GM19468 (cell line): Measurements from ENCODE around the gene NFU1.
A peak's percentile ranks its signal among the peaks of the same experiment; 100 is the strongest.

Source experiments
- ATAC-seq: cut with Tn5 transposase; IDR thresholded peaks from one replicate; pipeline ENCODE4 v1.9.1; 2021; ENCODE audit warnings: mild to moderate bottlenecking, moderate library complexity, moderate number of reproducible peaks; ENCODE audit not compliant: unreplicated experiment; ENCODE audit errors: extremely low read depth

The NFU1 gene

DNA sequence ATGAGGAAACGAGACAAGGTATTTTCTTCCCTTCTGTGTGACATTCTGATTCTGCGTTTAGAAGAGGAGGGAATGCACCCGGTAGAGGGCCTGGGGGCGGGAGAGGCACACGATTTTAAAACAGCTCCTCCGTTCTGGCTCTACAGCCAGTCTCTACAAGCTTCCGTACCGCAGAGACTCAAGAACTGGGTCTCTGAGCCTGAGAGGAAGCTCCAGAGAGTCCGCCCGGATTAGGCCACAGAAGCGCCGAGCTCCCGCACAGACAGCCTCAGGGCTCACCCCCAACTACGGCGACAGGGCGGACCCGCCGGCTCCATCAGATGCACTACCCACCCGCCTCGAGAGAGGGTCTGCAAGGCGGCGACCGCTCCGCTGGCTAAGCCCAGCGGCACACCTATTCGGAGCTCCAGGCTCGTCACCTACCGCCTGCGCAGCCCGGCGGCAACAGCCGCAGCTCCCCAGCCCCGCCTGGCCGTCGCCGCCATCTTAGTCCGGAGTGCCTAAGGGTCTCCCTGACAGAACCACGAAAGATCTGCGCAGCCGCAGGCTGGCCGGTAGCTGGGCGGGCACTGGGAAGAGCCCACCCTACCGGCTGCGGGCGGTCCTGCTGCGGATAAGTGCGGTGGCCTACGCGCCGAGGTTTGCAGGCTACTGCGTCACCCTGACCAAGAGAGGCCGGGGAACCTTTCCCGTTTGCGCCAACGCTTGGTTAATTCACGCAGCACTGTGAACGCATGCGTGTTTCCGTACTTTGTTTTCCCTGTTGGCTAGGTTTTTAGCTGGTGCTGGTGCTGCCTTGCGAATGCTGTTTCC is at the start of gene NFU1:
TSS of gene NFU1 (minus strand) at position 498 of the 813 bp plus-strand sequence. CDS start at position 485, 13 bp downstream.
- peak; percentile 91 for ATAC-seq

DNA sequence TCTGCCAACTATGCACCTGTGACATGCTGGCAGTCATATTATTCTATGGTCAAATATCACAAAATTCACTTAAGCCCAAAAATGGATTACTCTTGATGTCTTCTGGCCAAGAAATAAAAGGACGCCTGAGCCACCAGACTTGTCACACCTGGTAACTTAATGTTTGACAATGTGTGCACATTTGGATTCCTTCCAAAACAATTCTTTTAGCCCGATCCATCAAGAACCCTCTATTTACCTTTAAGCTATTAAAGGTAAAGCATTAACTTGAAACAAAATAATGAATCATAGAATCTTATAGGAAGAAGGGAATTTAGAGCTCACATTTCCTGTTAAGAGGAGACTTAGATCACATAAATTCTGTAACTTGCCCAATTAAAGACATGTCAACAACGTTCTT is 46.5 kb upstream of the NFU1 start:
- ATAC-seq: no peak

DNA sequence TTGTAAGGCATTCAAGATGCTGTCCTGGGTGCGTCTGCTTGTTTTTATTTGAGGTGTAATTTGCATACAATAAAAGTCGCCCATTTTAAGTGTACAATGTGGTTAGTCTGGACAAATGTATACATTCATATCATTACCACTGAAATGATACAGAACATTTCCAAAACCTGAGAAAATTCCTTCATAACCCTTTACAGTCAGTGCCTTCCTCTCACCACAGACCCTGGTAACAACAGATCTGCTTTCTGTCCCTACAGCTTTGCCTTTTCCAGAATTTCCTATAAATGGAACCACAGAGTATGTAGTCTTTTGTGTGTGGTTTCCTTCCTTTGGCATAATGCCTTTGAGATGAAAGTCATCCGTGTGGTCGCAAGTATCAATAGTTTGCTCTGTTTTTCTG is 45.8 kb upstream of the NFU1 start:
- no peak for ATAC-seq

DNA sequence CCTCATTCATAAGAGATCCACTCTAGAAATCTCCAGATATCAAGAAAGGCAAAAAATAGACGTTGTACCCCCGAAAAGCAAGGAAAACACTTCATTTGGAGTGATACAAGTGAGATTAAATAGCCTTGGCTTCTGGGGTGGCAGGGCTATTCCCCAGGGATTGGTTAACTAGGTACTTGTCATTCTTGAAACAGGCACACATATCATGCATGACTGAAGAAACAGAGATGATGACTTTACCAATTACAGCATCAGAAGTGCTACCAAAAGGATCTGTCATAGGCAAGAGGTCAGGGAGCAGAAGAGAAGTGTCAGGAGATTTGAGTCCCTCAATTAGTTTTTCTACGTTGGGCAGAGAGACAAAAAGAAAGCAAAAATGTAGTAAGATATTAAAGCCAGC is 45.2 kb upstream of the NFU1 start:
- ATAC-seq: no peak

DNA sequence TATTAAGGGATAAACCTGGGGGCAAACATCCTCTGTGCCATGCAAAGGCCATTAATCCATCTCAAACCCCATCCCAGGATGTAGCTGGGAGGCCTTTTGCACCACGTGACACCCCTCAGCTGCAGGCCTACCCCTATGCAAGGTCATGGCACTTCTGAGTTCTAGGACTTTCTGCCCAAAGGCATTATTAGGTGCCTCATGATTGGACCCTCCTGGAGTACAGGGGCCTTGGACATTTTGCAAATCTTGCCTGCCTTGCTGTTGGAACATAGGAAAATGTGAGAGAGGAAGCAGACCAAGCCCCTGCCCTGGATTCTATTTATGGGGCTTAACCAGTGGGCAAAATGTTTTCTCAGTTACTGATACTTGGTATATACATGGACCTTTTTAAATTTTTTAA is 44.2 kb upstream of the NFU1 start:
- no peak for ATAC-seq

DNA sequence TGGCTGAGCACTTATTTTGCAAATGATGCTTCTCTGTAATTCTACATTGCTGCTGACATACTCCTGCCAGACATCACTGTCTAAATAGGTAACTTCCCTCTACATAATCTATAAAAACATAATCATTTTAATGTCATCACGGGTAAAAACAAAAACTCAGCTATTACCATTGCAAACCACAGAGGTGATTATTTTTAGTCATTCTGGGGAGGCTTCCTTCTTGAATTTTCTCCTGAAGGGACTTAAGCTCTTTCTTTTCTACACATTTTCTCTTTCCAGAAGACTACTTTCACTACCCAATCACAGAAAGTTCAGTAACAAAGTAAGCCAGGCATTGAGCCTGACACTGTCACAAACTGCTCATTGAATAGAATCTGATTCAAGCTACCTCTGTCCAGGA is 40.4 kb upstream of the NFU1 start:
- ATAC-seq: no peak

DNA sequence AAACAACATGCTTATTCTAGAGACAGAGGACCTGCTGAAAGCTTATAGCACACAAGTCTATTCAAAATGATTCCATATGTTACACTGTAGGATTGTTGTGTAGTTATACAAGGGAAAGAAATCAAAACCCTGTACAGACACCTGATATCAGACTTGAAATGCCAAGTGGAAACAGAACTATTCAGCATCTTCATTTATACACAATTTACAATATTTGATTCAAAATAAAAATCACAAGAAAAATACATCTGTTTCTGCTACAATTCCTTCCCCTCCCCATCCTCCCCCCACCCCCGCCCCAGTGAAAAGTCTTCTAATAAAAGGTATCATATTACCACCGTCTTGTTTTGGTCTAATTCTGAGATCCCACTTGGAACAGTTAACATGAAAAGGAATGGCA is 37.5 kb upstream of the NFU1 start:
- ATAC-seq: no peak

DNA sequence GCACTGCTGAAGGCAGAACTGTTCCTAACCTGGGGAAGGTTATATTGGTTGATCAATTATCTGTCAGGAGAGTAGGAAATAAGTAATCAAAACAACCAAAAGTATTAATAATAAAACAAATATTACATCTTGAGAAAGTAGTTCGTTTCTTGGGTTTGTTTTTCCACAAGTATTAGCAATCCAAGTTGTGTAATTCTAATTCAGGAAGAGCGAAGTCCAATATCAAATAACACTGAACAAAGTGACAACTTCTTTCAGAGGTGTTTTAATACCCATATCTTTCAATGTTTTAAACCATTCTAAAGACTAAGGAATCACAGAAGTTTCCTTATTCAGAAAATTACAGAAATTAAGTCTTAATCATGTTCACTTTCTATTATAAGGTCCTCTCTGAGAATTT is 34.6 kb upstream of the NFU1 start:
- no peak for ATAC-seq

DNA sequence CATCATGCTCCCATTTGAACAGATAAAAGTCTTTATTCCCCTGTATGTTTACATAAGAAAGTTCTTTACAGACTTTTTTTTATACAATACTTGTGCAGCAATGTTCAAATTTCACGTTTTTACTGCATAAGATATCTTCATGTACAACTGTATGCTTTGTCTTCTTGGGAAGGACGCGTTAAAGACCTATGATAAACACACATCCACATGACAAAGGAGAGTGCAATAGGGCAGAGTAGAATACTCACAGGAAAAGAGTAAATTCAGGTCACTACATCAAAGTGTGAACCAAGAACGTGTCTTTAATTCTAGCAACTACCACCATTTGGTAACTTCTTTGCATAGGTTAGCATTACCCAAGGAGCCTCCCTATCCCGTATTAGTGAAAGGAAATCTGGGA is 33.7 kb upstream of the NFU1 start:
- ATAC-seq: no peak

DNA sequence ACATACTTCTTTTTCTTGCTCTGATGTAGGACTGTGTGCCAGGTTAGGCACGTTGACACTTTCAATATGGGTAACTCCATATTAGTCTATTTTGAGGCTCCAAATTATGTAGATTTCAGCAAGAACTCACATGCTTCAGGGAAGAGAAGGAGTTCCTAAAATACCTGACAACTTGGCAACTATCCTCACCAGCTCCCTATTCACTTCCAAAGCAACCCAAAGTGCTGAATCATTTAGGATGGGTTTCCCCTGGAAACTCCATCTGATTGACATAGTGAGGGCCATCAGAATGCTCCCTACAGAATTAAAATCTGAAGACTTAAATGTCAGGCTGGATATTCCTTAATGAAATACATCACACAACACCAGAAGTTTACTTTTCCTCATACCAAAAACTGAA is 32.5 kb upstream of the NFU1 start:
- ATAC-seq: no peak

DNA sequence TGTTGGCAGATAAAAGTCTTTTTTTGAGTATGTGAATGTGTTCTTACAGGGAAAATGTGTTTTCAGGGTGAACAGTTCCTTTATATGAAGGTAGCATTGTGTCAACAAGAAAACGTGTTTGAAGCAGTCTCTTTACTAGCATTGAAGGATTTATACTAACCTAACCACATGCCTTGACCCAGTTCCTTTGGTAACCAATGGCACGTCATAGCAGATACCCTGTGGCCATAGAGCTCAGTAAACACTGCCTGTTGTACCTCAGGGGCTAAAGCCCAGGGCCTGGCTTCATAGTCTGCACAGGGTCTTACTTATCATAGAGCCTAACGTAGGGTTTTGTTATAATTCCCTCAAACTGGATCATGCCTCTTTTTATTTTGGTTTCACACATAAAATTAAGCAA is 32.1 kb upstream of the NFU1 start:
- no peak for ATAC-seq

DNA sequence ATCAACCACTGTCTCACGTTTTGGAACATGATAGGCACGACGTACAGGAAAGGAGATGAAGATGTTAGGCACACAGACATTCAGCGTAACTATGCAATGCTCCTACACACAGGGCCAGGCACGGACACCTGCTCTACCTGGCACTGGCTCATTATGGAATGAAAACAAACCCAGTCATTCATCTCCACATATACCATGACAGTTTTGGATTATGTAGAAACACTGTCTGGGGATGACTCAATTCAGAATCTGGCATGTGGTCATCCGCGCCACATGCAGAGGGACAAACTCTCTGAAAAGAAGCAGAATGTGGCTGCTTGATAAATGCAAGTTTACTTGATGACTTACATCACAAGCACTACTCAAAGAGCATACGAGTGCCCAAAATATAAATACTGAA is 29.5 kb upstream of the NFU1 start:
- ATAC-seq: no peak

DNA sequence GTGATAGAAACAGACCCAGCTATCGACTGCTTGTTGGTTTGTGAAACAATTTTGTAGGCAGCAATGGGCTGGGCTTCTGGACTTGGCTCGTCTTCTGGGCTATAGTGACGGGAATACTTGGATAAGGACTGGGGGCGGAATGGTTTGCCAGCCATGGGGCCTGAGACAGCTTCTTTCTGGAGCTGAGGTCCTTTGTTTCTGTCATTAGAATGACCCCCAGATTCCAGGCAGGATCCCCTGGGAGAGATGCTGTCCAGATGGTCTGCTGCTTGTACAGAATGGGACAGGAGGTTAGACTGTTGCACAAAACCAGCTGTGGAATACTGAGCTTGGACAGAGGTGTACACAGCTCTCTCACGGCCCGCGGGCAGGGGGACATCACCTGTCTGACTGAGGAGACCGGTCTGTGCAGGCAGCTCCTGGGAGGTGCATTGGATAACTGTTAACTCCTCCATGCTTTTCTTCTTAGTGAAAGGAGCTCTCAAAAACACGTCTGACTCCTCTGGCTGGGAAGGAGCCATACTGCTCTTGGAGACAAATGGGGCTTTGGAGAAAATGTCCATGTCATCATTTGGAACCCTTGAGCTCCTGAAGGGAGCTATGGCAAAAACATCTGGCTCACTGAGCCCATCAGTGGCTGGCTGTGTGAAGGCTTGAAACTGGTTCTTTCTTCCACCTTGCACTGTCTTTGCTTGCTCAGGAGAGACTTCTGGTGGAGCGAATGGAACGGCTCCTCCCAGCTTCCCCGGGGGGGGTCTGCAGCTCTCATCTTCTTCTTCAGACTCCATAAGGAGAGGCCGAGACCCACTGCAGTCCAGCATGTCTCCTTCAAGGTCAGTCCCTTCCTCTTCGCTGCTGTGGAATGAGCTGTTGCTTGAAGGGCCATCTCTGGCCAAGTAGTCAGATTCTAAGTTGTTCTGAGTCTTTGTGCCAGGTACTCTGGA is 28.6 kb upstream of the NFU1 start:
- no peak for ATAC-seq

DNA sequence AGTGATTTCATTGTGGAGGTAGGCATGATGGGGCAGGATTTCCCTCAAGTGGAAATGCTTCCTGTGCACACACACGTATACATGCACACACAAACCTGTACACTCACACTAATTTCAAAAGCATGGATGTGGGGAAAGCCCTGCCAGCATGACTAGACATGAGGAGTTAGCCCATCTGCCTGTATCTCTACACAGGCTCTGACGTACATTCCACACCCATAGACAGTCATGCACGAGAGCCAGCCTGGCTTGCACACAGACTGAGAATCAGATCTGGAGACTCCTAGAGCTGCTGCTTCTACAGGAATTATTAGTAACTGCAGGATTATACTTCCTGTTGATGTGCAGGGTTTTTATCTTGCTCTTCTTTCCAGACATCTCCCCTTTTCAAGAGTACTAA is 27.3 kb upstream of the NFU1 start:
- ATAC-seq: no peak

DNA sequence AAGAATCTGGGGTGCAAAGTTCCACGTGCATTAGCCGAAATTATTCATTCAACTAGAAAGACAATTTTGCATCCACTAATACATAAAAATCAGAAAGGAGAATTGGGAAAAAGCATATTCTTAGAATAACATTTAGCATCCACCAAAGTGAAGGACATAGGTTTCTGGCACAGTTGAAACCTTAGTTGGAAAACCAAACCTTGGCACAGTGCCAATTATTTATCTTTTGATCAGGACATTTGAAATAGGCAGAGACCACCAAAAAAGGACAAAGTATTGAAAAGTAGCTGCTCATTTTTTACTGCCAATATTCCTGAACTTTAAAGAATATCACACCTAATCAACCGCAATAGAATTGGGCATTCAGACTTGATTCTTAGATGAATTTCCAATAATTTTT is 25.5 kb upstream of the NFU1 start:
- no peak for ATAC-seq

DNA sequence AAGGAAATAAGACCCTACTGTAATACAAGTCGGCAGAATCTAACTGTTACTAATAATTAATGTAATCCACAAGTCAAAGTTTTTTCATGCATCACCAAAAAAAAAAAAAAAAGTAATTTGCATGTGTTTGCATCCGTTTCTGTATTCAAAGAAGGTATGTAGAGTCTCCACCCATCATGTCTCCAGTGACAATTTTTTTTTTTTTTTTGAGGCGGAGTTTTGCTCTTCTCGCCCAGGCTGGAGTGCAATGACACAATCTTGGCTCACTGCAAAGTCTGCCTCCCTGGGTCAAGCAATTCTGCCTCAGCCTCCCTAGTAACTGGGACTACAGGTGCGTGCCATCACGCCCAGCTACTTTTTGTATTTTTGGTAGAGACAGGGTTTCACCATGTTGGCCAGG is 24.2 kb upstream of the NFU1 start:
- ATAC-seq: no peak

DNA sequence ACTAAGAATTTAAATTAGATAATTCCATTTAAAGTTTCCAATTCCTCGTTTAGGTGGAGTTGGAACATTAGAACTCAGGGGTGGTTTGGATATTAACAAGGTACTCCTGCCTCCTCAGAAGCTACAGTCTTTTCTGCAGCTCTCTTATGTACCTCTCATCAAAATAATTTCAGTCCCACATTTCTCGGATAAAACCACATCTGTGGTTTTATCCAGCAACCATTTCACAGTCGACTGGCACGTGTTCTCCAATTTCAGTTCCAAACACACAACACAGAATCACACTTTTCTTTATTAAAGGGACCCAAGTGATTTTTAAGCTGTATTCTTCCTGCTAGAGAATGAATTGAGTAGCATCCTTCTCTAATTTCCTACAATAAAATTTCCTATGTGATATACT is 22.7 kb upstream of the NFU1 start:
- no peak for ATAC-seq

DNA sequence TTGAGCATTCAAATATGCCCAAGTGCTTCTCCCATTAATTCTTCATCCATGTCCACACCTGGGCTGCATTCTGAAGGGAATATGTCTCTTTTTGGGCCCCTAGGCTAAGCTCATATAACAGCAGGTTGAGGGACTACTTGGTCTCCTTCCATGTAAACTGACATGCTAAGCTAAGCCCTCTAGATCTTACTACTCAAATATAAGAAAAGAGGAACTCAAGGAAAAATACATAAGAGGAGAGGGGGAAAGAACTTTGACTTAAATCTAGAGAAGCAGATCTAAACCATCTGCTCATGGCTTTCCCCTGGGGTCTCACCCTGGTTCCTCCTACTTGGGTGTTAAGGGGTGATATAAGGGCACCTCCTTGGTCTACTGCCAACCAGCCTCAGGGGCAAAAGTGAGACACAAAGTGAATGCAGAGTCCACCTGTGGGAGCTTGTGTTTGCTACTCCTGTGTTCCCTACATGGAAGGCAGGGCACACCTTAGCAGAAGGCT is 19.8 kb upstream of the NFU1 start:
- ATAC-seq: no peak

DNA sequence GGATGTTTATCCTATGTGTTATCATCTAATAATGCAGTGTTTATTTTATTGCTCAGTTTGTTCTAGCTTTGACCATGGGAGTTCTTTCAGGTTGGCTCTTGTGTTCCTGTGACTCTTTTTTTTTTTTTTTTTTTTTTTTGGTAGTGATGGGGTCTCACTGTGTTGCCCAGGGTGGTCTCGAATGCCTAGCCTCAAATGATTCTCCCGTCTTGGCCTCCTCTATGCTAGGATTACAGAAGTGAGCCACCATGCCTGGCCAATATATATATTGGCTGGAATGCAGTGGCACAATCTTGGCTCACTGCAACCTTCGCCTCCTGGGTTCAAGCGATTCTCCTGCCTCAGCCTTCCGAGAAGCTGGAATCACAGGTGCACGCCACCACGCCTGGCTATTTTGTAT is 18.9 kb upstream of the NFU1 start:
- ATAC-seq: no peak

DNA sequence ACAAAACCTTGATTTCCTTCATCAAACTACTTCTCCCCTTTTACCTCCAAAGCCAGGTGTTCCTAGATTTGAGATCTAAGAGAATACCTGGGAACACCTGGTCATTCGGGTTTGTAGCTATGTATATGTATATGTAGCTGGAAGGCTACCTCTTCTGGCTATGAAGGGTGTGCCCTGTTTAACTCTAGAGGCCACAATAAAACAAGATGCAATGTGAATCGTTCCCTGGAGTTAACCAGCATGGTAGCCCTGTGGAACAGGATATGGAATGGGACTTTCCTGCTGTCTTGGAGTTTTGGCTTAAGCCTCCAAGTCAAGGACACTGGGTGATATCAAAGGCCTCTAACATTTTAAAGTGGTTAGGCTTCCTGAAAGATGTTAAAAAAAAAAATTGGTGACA is 17.7 kb upstream of the NFU1 start:
- no peak for ATAC-seq

DNA sequence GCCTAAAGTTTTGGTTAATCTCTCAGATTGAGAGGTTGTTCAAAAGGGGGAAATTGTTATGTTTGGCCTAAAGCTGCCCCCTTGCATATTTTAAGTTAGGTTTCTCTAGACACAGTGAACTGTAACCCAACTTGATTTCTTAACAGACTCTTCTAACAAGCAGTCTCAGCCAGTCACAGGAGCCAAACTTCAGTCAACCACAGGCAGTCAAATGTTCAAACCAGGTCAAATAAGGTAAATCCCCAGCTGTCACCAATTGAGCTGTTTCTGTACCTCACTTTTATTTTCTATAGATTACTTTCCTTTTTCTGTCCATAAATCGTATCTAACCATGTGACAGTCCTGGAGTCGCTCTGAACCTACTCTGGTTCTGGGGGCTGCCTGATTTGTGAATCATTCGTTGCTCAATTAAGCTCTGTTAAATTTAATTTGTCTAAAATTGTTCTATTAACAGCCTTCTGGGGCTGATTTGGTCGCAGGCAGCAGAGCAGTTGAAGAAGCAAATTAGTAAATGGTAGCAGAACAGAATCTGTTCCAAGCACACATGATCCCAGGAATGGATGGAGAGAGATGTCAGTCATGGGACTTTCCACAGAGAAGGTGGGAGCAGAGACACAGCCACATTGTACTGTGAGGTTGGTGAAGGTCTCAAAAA is 16.4 kb upstream of the NFU1 start:
- ATAC-seq: peak; percentile 65
